ENCODE results near the gene CES2.

Gene CES2, protein sequence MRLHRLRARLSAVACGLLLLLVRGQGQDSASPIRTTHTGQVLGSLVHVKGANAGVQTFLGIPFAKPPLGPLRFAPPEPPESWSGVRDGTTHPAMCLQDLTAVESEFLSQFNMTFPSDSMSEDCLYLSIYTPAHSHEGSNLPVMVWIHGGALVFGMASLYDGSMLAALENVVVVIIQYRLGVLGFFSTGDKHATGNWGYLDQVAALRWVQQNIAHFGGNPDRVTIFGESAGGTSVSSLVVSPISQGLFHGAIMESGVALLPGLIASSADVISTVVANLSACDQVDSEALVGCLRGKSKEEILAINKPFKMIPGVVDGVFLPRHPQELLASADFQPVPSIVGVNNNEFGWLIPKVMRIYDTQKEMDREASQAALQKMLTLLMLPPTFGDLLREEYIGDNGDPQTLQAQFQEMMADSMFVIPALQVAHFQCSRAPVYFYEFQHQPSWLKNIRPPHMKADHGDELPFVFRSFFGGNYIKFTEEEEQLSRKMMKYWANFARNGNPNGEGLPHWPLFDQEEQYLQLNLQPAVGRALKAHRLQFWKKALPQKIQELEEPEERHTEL

DNA sequence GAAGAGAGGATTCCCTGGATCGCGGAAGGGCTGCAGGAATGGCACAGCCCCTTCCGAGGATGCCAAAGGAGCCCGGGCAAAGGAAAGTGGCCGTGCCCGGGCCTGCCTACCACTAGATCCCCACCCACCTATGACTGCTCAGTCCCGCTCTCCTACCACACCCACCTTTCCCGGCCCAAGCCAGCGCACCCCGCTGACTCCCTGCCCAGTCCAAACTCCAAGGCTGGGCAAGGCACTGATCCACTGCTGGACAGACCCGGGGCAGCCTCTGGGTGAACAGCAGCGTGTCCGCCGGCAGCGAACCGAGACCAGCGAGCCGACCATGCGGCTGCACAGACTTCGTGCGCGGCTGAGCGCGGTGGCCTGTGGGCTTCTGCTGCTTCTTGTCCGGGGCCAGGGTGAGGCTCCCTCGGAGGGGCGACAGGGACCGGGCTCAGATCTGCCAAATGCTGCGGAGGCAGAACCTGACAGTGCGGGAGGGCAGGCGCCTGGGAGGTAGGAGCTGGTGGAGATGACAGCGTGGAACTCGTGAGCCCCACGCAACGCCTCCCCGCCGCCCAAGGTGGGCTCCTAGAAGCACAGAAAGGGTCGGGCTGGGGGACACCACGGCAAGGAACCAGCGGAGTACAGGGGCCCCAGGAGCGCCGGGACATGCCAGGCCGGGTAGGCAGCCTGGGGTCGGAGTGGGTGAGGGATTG, at the start of gene CES2:
CES2 (plus strand) TSS at position 203 of the 698 bp plus-strand sequence; CDS start at position 323, 120 bp downstream.
- peaks cover 9% of the 10 kb centered on the region for H3K36me3 ChIP-seq (ENCODE audit: control insufficient read depth, insufficient read depth, low read length)
- H3K9me3 ChIP-seq (ENCODE audit: control insufficient read depth, insufficient read depth, low read length), result no peaks in the 10 kb centered on the region
- H3K4me1 ChIP-seq (ENCODE audit: control insufficient read depth, insufficient read depth, low read length), result no peaks in the 10 kb centered on the region
- H3K9ac ChIP-seq (ENCODE audit: low read depth, low read length), result peak within 1 kb of the TSS; percentile 87
- peaks cover 13% of the 10 kb centered on the region for H3K27me3 ChIP-seq (ENCODE audit: control insufficient read depth, insufficient read depth, low read length)
- peak within 1 kb of the TSS; percentile 96 for H3K4me3 ChIP-seq (ENCODE audit: low read depth, low read length)

DNA sequence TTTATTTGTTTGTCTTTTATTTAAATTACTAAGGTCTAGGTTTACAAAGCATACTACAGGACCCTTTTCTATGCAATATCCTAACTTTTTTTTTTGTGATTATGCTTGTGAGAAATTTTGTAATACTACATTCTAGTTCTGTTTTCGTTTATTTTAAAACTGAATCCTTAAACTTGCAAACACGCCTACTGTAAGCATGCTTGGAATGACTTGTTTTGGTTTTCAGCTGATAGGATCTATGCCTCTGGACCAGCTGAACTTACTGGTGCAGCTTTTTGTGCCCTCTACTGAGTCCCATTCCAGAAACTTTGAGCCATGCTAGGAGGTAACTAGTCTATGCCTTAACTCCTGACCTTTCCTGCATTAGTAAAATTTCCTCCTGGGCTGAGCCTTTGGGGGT, 49.0 kb upstream of the CES2 start:
- Histone ChIP-seq H3K9ac (ENCODE audit: low read depth, low read length) (no peak overlapping the region), H3K4me3 (ENCODE audit: low read depth, low read length) (no peak overlapping the region), H3K27me3 (ENCODE audit: control insufficient read depth, insufficient read depth, low read length) (no peaks in the 10 kb centered on the region), H3K4me1 (ENCODE audit: control insufficient read depth, insufficient read depth, low read length) (no peaks in the 10 kb centered on the region), H3K36me3 (ENCODE audit: control insufficient read depth, insufficient read depth, low read length) (peaks cover 14% of the 10 kb centered on the region), H3K9me3 (ENCODE audit: control insufficient read depth, insufficient read depth, low read length) (no peaks in the 10 kb centered on the region)

DNA sequence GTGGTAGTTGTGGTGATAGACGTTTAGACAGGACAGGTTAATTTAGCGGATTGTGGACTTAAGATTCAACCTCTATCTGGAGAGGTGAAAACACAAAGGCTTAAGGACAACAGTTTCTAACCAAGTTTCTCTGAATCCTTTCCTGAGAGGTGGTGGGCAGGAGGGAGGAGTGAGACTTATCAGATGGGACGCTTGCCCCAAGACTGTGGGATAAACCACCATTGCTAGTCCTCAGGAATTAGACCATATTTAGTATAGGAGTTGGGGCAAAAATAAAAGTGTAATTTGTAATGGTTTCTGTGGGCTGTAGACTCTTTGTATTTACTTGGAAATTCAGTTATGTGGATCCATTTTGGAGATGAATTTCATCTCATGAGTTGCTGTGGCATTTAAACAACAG, 48.4 kb upstream of the CES2 start:
- Histone ChIP-seq H3K36me3 (ENCODE audit: control insufficient read depth, insufficient read depth, low read length) (peaks cover 14% of the 10 kb centered on the region), H3K9ac (ENCODE audit: low read depth, low read length) (no peak overlapping the region), H3K9me3 (ENCODE audit: control insufficient read depth, insufficient read depth, low read length) (no peaks in the 10 kb centered on the region), H3K27me3 (ENCODE audit: control insufficient read depth, insufficient read depth, low read length) (no peaks in the 10 kb centered on the region), H3K4me1 (ENCODE audit: control insufficient read depth, insufficient read depth, low read length) (no peaks in the 10 kb centered on the region), H3K4me3 (ENCODE audit: low read depth, low read length) (no peak overlapping the region)

DNA sequence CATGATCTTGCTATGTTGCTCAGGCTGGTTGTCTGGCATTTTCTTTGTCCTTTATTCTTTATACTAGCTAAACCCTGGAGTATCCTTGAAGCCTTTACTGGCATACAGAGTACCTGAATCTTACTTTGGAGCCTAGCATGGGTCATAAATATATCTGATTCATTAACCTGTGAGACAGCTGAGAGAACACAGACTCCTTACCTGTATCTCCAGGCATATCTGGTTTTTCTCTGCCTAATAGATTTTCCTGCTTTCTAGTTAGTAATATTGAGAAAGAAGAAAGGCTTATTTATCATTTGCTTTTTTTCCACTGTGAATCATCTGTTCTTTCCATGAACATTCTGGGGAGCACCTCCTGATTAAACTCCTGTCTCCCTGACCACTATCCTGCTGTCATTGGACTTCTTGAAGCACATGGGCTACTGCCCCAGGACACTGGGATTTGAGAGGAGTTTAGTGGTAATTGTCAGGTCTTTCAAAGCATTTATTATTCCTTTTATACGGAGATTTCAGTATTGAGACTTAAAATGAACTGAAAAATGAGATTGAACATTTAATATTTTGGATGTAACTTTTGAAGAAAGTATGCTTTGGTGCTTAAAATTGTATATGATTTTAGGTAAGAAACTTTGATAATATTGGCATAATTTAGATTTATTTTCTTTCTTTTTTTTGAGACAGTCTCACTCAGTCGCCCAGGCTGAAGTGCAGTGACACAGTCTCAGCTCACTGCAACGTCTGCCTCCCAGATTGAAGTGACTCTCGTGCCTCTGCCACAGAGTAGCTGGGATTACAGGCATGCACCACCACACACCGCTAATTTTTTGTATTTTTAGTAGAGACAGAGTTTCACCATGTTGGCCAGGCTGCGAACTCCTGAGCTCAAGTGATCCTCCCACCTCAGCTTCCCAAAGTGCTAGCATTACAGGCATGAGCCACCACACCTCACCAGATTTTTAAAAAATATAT, 46.4 kb upstream of the CES2 start:
- H3K36me3 ChIP-seq (ENCODE audit: control insufficient read depth, insufficient read depth, low read length), result peaks cover 14% of the 10 kb centered on the region
- H3K4me1 ChIP-seq (ENCODE audit: control insufficient read depth, insufficient read depth, low read length), result no peaks in the 10 kb centered on the region
- H3K9ac ChIP-seq (ENCODE audit: low read depth, low read length), result no peak overlapping the region
- H3K27me3 ChIP-seq (ENCODE audit: control insufficient read depth, insufficient read depth, low read length), result no peaks in the 10 kb centered on the region
- no peaks in the 10 kb centered on the region for H3K9me3 ChIP-seq (ENCODE audit: control insufficient read depth, insufficient read depth, low read length)
- no peak overlapping the region for H3K4me3 ChIP-seq (ENCODE audit: low read depth, low read length)

DNA sequence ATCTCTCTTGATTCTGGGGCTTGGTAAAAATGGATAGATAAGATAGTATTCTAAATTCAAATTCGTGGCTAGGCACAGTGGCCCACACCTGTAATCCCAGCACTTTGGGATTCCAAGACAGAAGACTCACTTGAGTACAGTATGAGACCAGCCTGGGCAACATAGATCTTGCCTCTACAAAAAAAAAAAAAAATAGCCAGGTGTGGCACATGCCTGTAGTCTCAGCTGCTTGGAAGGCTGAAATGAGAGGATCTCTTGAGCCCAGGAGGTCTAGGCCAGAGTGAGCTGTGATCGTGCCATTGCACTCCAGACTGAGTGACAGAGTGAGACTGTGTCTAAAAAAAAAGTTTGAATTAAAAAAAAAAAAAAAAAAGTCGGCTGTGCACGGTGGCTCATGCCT, 45.7 kb upstream of the CES2 start:
- Histone ChIP-seq H3K9ac (ENCODE audit: low read depth, low read length) (no peak overlapping the region), H3K4me3 (ENCODE audit: low read depth, low read length) (no peak overlapping the region), H3K4me1 (ENCODE audit: control insufficient read depth, insufficient read depth, low read length) (no peaks in the 10 kb centered on the region), H3K9me3 (ENCODE audit: control insufficient read depth, insufficient read depth, low read length) (no peaks in the 10 kb centered on the region), H3K36me3 (ENCODE audit: control insufficient read depth, insufficient read depth, low read length) (peaks cover 10% of the 10 kb centered on the region), H3K27me3 (ENCODE audit: control insufficient read depth, insufficient read depth, low read length) (no peaks in the 10 kb centered on the region)

DNA sequence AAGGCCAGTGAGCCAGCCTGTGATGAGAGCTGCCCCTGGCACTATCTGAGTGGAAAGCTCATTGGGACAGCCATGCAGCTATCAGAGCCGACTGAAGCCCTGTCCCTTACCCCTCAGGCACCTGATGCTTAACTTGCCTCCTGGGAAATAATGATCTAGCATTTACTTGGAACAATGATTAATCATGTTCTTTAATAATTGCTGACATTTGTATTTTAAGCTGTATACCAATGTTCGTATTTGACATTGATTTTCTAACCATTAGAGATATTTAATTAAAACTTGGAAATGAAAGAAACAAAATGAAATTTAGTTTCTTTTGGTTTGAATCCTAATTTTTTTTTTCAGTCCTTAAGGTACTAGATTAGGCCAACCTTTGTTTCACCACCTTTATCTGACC, 44.5 kb upstream of the CES2 start:
- H3K4me3 ChIP-seq (ENCODE audit: low read depth, low read length), result no peak overlapping the region
- H3K27me3 ChIP-seq (ENCODE audit: control insufficient read depth, insufficient read depth, low read length), result no peaks in the 10 kb centered on the region
- no peaks in the 10 kb centered on the region for H3K4me1 ChIP-seq (ENCODE audit: control insufficient read depth, insufficient read depth, low read length)
- H3K9me3 ChIP-seq (ENCODE audit: control insufficient read depth, insufficient read depth, low read length), result no peaks in the 10 kb centered on the region
- H3K9ac ChIP-seq (ENCODE audit: low read depth, low read length), result no peak overlapping the region
- no peaks in the 10 kb centered on the region for H3K36me3 ChIP-seq (ENCODE audit: control insufficient read depth, insufficient read depth, low read length)

DNA sequence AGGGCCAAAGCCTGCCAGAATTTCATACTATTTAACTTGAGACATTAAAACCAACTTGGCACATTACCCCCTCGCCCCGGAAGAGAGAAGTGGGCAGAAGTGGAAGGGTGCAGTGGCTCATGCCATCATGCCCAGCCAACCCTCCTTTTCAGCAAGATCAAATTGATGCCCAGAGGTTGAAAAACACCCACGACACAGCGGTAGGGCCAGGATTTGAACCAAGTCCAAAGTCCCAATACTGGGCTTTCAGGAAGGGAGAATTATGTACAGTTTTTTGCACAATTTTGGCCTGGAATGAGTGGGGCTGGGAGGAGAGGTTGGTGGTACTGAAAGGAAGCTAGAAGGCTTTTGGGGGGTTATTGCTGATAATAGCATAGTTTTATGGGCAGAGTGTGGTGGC, 44.0 kb upstream of the CES2 start:
- H3K36me3 ChIP-seq (ENCODE audit: control insufficient read depth, insufficient read depth, low read length), result no peaks in the 10 kb centered on the region
- no peaks in the 10 kb centered on the region for H3K4me1 ChIP-seq (ENCODE audit: control insufficient read depth, insufficient read depth, low read length)
- no peak overlapping the region for H3K9ac ChIP-seq (ENCODE audit: low read depth, low read length)
- no peak overlapping the region for H3K4me3 ChIP-seq (ENCODE audit: low read depth, low read length)
- no peaks in the 10 kb centered on the region for H3K9me3 ChIP-seq (ENCODE audit: control insufficient read depth, insufficient read depth, low read length)
- no peaks in the 10 kb centered on the region for H3K27me3 ChIP-seq (ENCODE audit: control insufficient read depth, insufficient read depth, low read length)

DNA sequence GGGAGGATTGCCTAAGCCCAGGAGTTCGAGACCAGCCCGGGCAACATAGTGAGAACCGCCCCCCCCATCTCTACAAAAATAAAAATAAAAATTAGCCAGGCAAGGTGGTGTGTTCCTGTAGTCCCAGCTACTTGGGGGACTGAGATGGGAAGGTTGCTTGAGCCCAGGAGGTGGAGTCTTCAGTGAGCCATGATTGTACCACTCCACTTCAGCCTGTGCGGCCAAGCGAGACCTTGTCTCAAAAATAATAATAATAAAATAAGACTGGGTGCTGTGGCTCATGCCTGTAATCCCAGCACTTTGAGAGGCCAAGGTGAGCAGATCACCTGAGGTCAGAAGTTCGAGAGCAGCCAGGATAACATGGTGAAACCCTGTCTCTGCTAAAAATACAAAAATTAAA, 43.5 kb upstream of the CES2 start:
- Histone ChIP-seq H3K36me3 (ENCODE audit: control insufficient read depth, insufficient read depth, low read length) (no peaks in the 10 kb centered on the region), H3K9me3 (ENCODE audit: control insufficient read depth, insufficient read depth, low read length) (no peaks in the 10 kb centered on the region), H3K27me3 (ENCODE audit: control insufficient read depth, insufficient read depth, low read length) (no peaks in the 10 kb centered on the region), H3K4me3 (ENCODE audit: low read depth, low read length) (no peak overlapping the region), H3K9ac (ENCODE audit: low read depth, low read length) (no peak overlapping the region), H3K4me1 (ENCODE audit: control insufficient read depth, insufficient read depth, low read length) (no peaks in the 10 kb centered on the region)

DNA sequence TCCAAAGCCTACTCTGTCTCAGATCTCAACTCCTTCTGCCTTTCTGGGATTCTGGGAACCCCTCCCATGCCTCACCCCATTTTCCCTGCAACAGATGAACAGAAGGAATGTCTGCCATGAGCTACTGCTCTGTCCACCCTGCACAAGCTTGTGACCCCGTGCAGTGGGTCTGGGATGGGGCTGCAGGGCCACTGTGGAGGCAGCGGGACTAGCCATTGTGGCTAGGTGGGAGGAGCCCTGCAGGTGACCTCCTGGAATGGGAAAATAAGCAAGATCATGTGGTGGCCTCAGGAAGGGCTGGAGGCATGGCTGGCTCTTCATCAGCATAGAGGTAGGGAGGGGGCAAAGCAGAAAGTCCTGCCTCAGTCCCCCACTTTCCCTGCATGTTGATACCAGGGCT, 41.3 kb upstream of the CES2 start:
- no peaks in the 10 kb centered on the region for H3K4me1 ChIP-seq (ENCODE audit: control insufficient read depth, insufficient read depth, low read length)
- H3K36me3 ChIP-seq (ENCODE audit: control insufficient read depth, insufficient read depth, low read length), result no peaks in the 10 kb centered on the region
- no peaks in the 10 kb centered on the region for H3K9me3 ChIP-seq (ENCODE audit: control insufficient read depth, insufficient read depth, low read length)
- H3K27me3 ChIP-seq (ENCODE audit: control insufficient read depth, insufficient read depth, low read length), result no peaks in the 10 kb centered on the region
- H3K4me3 ChIP-seq (ENCODE audit: low read depth, low read length), result no peak overlapping the region
- no peak overlapping the region for H3K9ac ChIP-seq (ENCODE audit: low read depth, low read length)

DNA sequence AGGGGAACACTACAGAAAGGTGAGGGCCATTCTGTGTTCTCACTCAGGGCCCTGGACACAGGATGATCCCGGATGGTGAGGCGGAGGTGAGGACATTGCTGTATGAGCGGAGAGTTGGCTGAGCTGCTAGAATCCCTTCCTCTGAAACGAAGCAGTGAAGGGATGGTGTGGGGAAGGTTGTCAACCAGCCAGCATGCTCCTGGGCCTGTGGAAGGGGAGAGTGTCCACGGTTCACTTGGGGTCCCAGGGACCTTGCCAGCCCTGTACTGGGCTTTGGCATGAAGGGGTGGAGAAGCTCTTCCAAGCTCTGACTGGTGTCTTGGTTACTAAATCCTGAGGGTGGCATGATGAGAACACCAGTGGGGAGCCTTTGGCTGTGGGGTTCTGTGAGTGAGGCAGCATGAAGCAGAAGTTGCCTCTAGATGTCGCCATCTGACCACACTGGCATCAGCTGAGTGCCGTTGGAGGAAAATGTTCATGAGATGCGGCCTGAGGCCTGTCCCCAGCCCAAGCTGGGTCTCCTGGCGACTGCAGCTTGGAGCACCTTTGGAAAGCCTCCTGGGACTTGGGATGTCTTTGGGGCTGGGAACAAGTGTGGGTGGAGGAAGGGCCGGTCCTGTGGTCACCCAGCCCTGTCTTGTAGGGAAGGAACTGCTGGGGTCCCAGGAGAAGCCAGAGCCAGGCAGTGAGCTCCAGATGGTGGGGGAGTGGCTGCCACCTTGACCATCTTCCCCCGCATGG, 40.2 kb upstream of the CES2 start:
- peaks cover under 1% of the 10 kb centered on the region for H3K4me1 ChIP-seq (ENCODE audit: control insufficient read depth, insufficient read depth, low read length)
- no peak overlapping the region for H3K9ac ChIP-seq (ENCODE audit: low read depth, low read length)
- no peaks in the 10 kb centered on the region for H3K27me3 ChIP-seq (ENCODE audit: control insufficient read depth, insufficient read depth, low read length)
- H3K9me3 ChIP-seq (ENCODE audit: control insufficient read depth, insufficient read depth, low read length), result no peaks in the 10 kb centered on the region
- no peaks in the 10 kb centered on the region for H3K36me3 ChIP-seq (ENCODE audit: control insufficient read depth, insufficient read depth, low read length)
- H3K4me3 ChIP-seq (ENCODE audit: low read depth, low read length), result no peak overlapping the region

DNA sequence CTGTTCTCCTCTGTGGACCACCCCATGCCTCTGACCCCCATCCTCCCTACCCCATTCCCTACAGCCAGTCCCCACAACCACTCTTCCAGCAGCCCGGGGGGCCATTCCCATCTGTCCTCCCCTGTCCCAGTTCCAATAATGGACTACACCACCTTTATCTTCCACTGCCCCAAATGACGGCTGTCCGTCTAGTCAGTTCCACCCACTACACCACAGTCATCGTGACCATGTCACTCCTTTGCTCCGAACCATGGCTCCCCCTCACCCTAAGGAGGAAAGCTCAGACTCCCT, 39.7 kb upstream of the CES2 start:
- Histone ChIP-seq H3K36me3 (ENCODE audit: control insufficient read depth, insufficient read depth, low read length) (no peaks in the 10 kb centered on the region), H3K4me3 (ENCODE audit: low read depth, low read length) (no peak overlapping the region), H3K9ac (ENCODE audit: low read depth, low read length) (no peak overlapping the region), H3K4me1 (ENCODE audit: control insufficient read depth, insufficient read depth, low read length) (peaks cover 2% of the 10 kb centered on the region), H3K27me3 (ENCODE audit: control insufficient read depth, insufficient read depth, low read length) (no peaks in the 10 kb centered on the region), H3K9me3 (ENCODE audit: control insufficient read depth, insufficient read depth, low read length) (no peaks in the 10 kb centered on the region)
